Nephron (organoid): ENCODE data around the gene KCNQ4.

Source experiments
- H3K27ac Mint-ChIP-seq, 3 experiments: 2 replicates each; pipeline ENCODE4 v1.8.0; 2020; ENCODE audit warnings: mixed read lengths in 3 of 3, mild to moderate bottlenecking in 2 of 3, moderate library complexity in 1 of 3
- H3K27me3 Mint-ChIP-seq: 2 replicates; pipeline ENCODE4 v1.8.0; 2021; ENCODE audit warnings: low read depth, mild to moderate bottlenecking, moderate library complexity, mixed read lengths
- H3K36me3 Mint-ChIP-seq: 2 replicates; pipeline ENCODE4 v1.8.0; 2020; ENCODE audit warnings: low read depth, mixed read lengths
- H3K4me1 Mint-ChIP-seq: 2 replicates; pipeline ENCODE4 v1.8.0; 2020; ENCODE audit warnings: mixed read lengths
- H3K4me3 Mint-ChIP-seq, 3 experiments: 2 replicates each; pipeline ENCODE4 v1.8.0; 2020; ENCODE audit warnings: mild to moderate bottlenecking in 3 of 3, mixed read lengths in 3 of 3, moderate library complexity in 2 of 3
- H3K9me3 Mint-ChIP-seq: 2 replicates; pipeline ENCODE4 v1.8.0; 2020; ENCODE audit warnings: mixed read lengths
- CTCF ChIP-seq, 3 experiments: fragments of 200-600 bp; sonication (generic); IDR thresholded peaks; one replicate each; pipeline ENCODE4 v1.5.0; 2021; ENCODE audit warnings: antibody characterized with exemption in 3 of 3; ENCODE audit not compliant: unreplicated experiment in 3 of 3

KCNQ4 gene

GRCh38 chr1:40831001-40831732 lies 47.6 kb downstream of the KCNQ4 start:
- Mint-ChIP-seq H3K4me3 (no peak overlapping the region), H3K4me1 (peaks cover 3% of the 10 kb centered on the region), H3K27ac (no peak overlapping the region), H3K9me3 (no peaks in the 10 kb centered on the region), H3K27me3 (peaks cover 4% of the 10 kb centered on the region), H3K36me3 (no peaks in the 10 kb centered on the region)
- no peak for TF ChIP-seq CTCF (IDR thresholded peaks at IDR 0.05; ENCODE audit: unreplicated experiment in 3 of 3)

- H3K27ac Mint-ChIP-seq, result no peak overlapping the region
- no peaks in the 10 kb centered on the region for H3K9me3 Mint-ChIP-seq
- peaks cover 4% of the 10 kb centered on the region for H3K27me3 Mint-ChIP-seq
- no peak for TF ChIP-seq CTCF (IDR thresholded peaks at IDR 0.05; ENCODE audit: unreplicated experiment in 3 of 3)
- no peaks in the 10 kb centered on the region for H3K4me1 Mint-ChIP-seq
- H3K4me3 Mint-ChIP-seq, result no peak overlapping the region
- H3K36me3 Mint-ChIP-seq, result no peaks in the 10 kb centered on the region
These were observed 50.4 kb downstream of the KCNQ4 start for GRCh38 chr1:40833979-40834378.

GRCh38 chr1:40834968-40835545 lies 51.5 kb downstream of the KCNQ4 start:
- H3K9me3 Mint-ChIP-seq, result no peaks in the 10 kb centered on the region
- H3K4me3 Mint-ChIP-seq, result no peak overlapping the region
- TF ChIP-seq CTCF (IDR thresholded peaks at IDR 0.05; ENCODE audit: unreplicated experiment in 3 of 3), result no peak
- H3K27ac Mint-ChIP-seq, result no peak overlapping the region
- peaks cover 4% of the 10 kb centered on the region for H3K4me1 Mint-ChIP-seq
- peaks cover 4% of the 10 kb centered on the region for H3K27me3 Mint-ChIP-seq
- no peaks in the 10 kb centered on the region for H3K36me3 Mint-ChIP-seq

- TF ChIP-seq CTCF (IDR thresholded peaks at IDR 0.05; ENCODE audit: unreplicated experiment in 3 of 3), result no peak
- no peaks in the 10 kb centered on the region for H3K9me3 Mint-ChIP-seq
- no peaks in the 10 kb centered on the region for H3K36me3 Mint-ChIP-seq
- no peak overlapping the region for H3K27ac Mint-ChIP-seq
- H3K27me3 Mint-ChIP-seq, result peaks cover 4% of the 10 kb centered on the region
- no peak overlapping the region for H3K4me3 Mint-ChIP-seq
- peaks cover 4% of the 10 kb centered on the region for H3K4me1 Mint-ChIP-seq
These were observed 52.7 kb downstream of the KCNQ4 start for GRCh38 chr1:40836283-40836682.

- Mint-ChIP-seq H3K27ac (no peak overlapping the region), H3K27me3 (peaks cover 4% of the 10 kb centered on the region), H3K36me3 (no peaks in the 10 kb centered on the region), H3K9me3 (peaks cover 4% of the 10 kb centered on the region), H3K4me3 (no peak overlapping the region), H3K4me1 (peaks cover 4% of the 10 kb centered on the region)
- TF ChIP-seq CTCF (IDR thresholded peaks at IDR 0.05; ENCODE audit: unreplicated experiment in 3 of 3), result no peak
These were observed 54.0 kb downstream of the KCNQ4 start for GRCh38 chr1:40837601-40838000.
